Keratinocyte (primary cell): ENCODE measurements around the gene ADRA2C. TPM values are rescaled to one million over a fixed set of nuclear protein-coding genes. Genes with fewer than 3 reads are reported as not detected.

Experiments
- DNase-seq: peaks from one replicate; pipeline ENCODE4 v3.0.0-alpha.2; 2011; ENCODE audit warnings: low read depth, missing footprints, low spot score
- FAIRE-seq: peaks from 2 replicates; lab custom pipeline; 2011; peaks lifted over from hg19 to GRCh38; lab: Jason Lieb, UNC
- H2AFZ ChIP-seq: 2 replicates; pipeline ENCODE4 v1.6.0; 2012; ENCODE audit warnings: low read length, control low read depth, inconsistent platforms; ENCODE audit not compliant: control insufficient read depth
- H3K27ac ChIP-seq: 2 replicates; pipeline ENCODE4 v1.5.1; 2011; ENCODE audit warnings: low read length; ENCODE audit not compliant: control insufficient read depth, insufficient read depth
- H3K27me3 ChIP-seq: 3 replicates; pipeline ENCODE4 v1.6.0; 2011; ENCODE audit warnings: low read length; ENCODE audit not compliant: control insufficient read depth, insufficient read depth; ENCODE audit errors: extremely low read depth
- H3K36me3 ChIP-seq, 2 experiments: 2 replicates in 1 of 2; 3 replicates in 1 of 2; pipeline ENCODE4 v1.5.1; 2011; ENCODE audit warnings: low read length in 2 of 2, mild to moderate bottlenecking in 1 of 2; ENCODE audit not compliant: control insufficient read depth in 2 of 2, insufficient read depth in 2 of 2; ENCODE audit errors: extremely low read depth in 1 of 2
- H3K4me1 ChIP-seq: 3 replicates; pipeline ENCODE4 v1.5.1; 2011; ENCODE audit warnings: low read length; ENCODE audit not compliant: control insufficient read depth, insufficient read depth; ENCODE audit errors: extremely low read depth
- H3K4me2 ChIP-seq: 3 replicates; pipeline ENCODE4 v1.6.0; 2011; ENCODE audit warnings: low read depth, low read length; ENCODE audit not compliant: control insufficient read depth, insufficient read depth; ENCODE audit errors: extremely low read depth
- H3K4me3 ChIP-seq, 3 experiments: fragments of 200-600 bp in 1 of 3; sonication (generic) in 1 of 3; 2 replicates in 2 of 3; 3 replicates in 1 of 3; pipeline ENCODE4 v1.5.1; 2011 to 2016; ENCODE audit warnings: low read length in 3 of 3, mild to moderate bottlenecking in 3 of 3, control low read depth in 2 of 3, inconsistent platforms in 1 of 3, low read depth in 1 of 3, mixed read lengths in 1 of 3, mixed run types in 1 of 3, moderate library complexity in 1 of 3; ENCODE audit not compliant: control insufficient read depth in 2 of 3, insufficient read depth in 2 of 3; ENCODE audit errors: extremely low read depth in 1 of 3
- H3K79me2 ChIP-seq: 2 replicates; pipeline ENCODE4 v1.6.0; 2012; ENCODE audit warnings: low read length; ENCODE audit not compliant: control insufficient read depth, insufficient read depth
- H3K9ac ChIP-seq: 3 replicates; pipeline ENCODE4 v1.6.0; 2011; ENCODE audit warnings: low read length; ENCODE audit not compliant: control insufficient read depth, insufficient read depth; ENCODE audit errors: extremely low read depth
- H3K9me1 ChIP-seq: 3 replicates; pipeline ENCODE4 v1.6.0; 2011; ENCODE audit warnings: low read length; ENCODE audit not compliant: control insufficient read depth, insufficient read depth; ENCODE audit errors: extremely low read depth
- H3K9me3 ChIP-seq: 2 replicates; pipeline ENCODE4 v1.5.1; 2012; ENCODE audit warnings: low read depth, low read length; ENCODE audit not compliant: control insufficient read depth
- H4K20me1 ChIP-seq: 3 replicates; pipeline ENCODE4 v1.6.0; 2011; ENCODE audit warnings: low read length; ENCODE audit not compliant: control insufficient read depth, insufficient read depth; ENCODE audit errors: extremely low read depth
- CTCF ChIP-seq, 3 experiments: IDR thresholded peaks in 1 of 3; conservative IDR thresholded peaks in 1 of 3; optimal IDR thresholded peaks in 1 of 3; 2 replicates in 2 of 3; 3 replicates in 1 of 3; pipeline versions ENCODE3 to v1.5.1; 2011; ENCODE audit warnings: low read length in 3 of 3, mild to moderate bottlenecking in 3 of 3, moderate library complexity in 2 of 3, control low read depth in 1 of 3, inconsistent platforms in 1 of 3; ENCODE audit not compliant: insufficient read depth in 2 of 3; ENCODE audit errors: extremely low read depth in 1 of 3
- EZH2 ChIP-seq: IDR thresholded peaks from one replicate; pipeline ENCODE4 v1.6.1; 2012; ENCODE audit warnings: inconsistent platforms, mild to moderate bottlenecking, low read length, moderate library complexity
- dilution Hi-C: fragments of 300-500 bp; cut with MboI; formaldehyde crosslinking; loops from one replicate; pipeline ENCODE4 v1.7.0; 2020; ENCODE audit warnings: low sequenced_read_pairs; ENCODE audit not compliant: extremely low pct_ligation_motif_present
- polyA plus RNA-seq, 5 experiments: library from polyadenylated mRNA; depleted of rRNA in 3 of 5; stranded (reverse) in 3 of 5; stranded (forward) in 1 of 5; unstranded in 1 of 5; fragments of >200 nt; gene quantifications; 1 replicate in 1 of 5; 2 replicates in 3 of 5; 3 replicates in 1 of 5; pipeline versions ENCODE4 v1.2.1 to v1.2.3, GENCODE V29; 2011 to 2012; ENCODE audit warnings: missing spikeins in 2 of 5, low read depth in 1 of 5, low replicate concordance in 1 of 5

Gene ADRA2C
- polyA plus RNA-seq, 1 donor (not counting 4 experiments of a cell fraction or from before 2014, with no cell fraction given), result 0.05 TPM

DNA sequence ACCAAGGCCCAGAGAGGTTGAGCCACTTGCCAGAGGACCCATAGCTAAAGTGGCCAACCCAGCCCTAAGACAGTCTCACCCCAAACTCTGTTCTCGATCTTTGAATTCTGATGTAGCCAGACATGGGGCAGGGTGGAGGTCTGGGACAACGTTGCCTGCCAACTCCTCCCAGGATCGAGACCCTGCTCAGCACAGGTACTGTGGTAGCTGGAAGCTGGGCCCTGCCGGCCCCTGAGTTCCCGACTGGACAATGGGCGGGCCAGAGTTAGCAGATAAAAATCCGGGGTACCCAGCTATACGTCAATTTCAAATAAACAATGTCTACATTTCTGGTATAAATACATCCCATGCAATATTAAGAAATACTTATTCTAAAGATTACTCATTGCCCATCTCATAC, 35.3 kb downstream of the ADRA2C start:
- Histone ChIP-seq H3K4me2 (no peak overlapping the region), H3K27ac (no peak overlapping the region), H2AFZ (no peak overlapping the region), H3K4me1 (no peaks in the 10 kb centered on the region), H3K79me2 (no peaks in the 10 kb centered on the region), H4K20me1 (no peaks in the 10 kb centered on the region), H3K9me1 (no peaks in the 10 kb centered on the region), H3K4me3 (no peak overlapping the region), H3K9me3 (no peaks in the 10 kb centered on the region), H3K36me3 (no peaks in the 10 kb centered on the region), H3K9ac (no peak overlapping the region), H3K27me3 (no peaks in the 10 kb centered on the region)
- TF ChIP-seq CTCF (optimal IDR thresholded peaks at IDR 0.05 in 1 of 3, IDR thresholded peaks at IDR 0.05 in 1 of 3, conservative IDR thresholded peaks at IDR 0.05 in 1 of 3; ENCODE audit: extremely low read depth in 1 of 3, insufficient read depth in 2 of 3, low read length in 3 of 3) (no peak), EZH2 (no peak)
- dilution Hi-C loops, result no loop called here
- DNase-seq (no peak), FAIRE-seq (no peak)

- Histone ChIP-seq H3K27me3 (no peaks in the 10 kb centered on the region), H3K9me3 (no peaks in the 10 kb centered on the region), H3K9ac (no peak overlapping the region), H3K4me3 (no peak overlapping the region), H4K20me1 (no peaks in the 10 kb centered on the region), H3K4me1 (no peaks in the 10 kb centered on the region), H3K9me1 (no peaks in the 10 kb centered on the region), H2AFZ (no peak overlapping the region), H3K4me2 (no peak overlapping the region), H3K36me3 (no peaks in the 10 kb centered on the region), H3K27ac (no peak overlapping the region), H3K79me2 (no peaks in the 10 kb centered on the region)
- dilution Hi-C loops, result no loop called here
- no peak for FAIRE-seq
- no peak for DNase-seq
- no peak for TF ChIP-seq EZH2
- TF ChIP-seq CTCF (optimal IDR thresholded peaks at IDR 0.05 in 1 of 3, IDR thresholded peaks at IDR 0.05 in 1 of 3, conservative IDR thresholded peaks at IDR 0.05 in 1 of 3; ENCODE audit: extremely low read depth in 1 of 3, insufficient read depth in 2 of 3, low read length in 3 of 3), result no peak
These were observed 35.9 kb downstream of the ADRA2C start for GRCh38 chr4:3801931-3802550.
